ENCODE results near the gene NPY5R. TPM values are rescaled to one million over a fixed set of nuclear protein-coding genes. Genes with fewer than 3 reads are reported as not detected.

Gene NPY5R
- total RNA-seq, 1 experiment from 2014 or later: not detected

- Histone ChIP-seq H3K27me3 (ENCODE audit: insufficient read depth, low read length) (no peaks in the 10 kb centered on the region), H2AFZ (ENCODE audit: low read depth, low read length, poor library complexity, severe bottlenecking) (no peak overlapping the region), H3K4me2 (ENCODE audit: low read length) (peak overlapping the region; percentile 67; the same call in 1 of the 2 replicates), H4K20me1 (ENCODE audit: insufficient read depth) (no peaks in the 10 kb centered on the region), H3K9me2 (ENCODE audit: insufficient read depth) (no peaks in the 10 kb centered on the region), H3K36me3 (ENCODE audit: control insufficient read depth in 1 of 2, insufficient read depth in 2 of 2, low read length in 2 of 2) (no peaks in the 10 kb centered on the region), H3K9me3 (ENCODE audit: control insufficient read depth in 1 of 2, insufficient read depth in 1 of 2, low read depth in 1 of 2, low read length in 2 of 2) (no peaks in the 10 kb centered on the region), H3K4me1 (ENCODE audit: control insufficient read depth in 1 of 2, insufficient read depth in 2 of 2, low read length in 2 of 2) (no peaks in the 10 kb centered on the region; a peak in 1 of 4 replicates), H3K27ac (ENCODE audit: low read depth, low read length) (no peak overlapping the region), H3K79me2 (ENCODE audit: insufficient read depth, low read length) (no peaks in the 10 kb centered on the region), H3K9ac (ENCODE audit: low read length) (no peak overlapping the region), H3K4me3 (replicated peaks in 1 of 2; ENCODE audit: low read depth in 1 of 2, low read length in 2 of 2) (no peak overlapping the region)
- intact Hi-C loops (cut with micrococcal nuclease): loop anchor here (1.0 to 5.0 kb wide), 2 partner anchors 284 to 835 kb away; no protein-coding TSS in a partner anchor
- POLR2A ChIA-PET: no interaction called here
- TF ChIP-seq SIN3A (IDR thresholded peaks at IDR 0.05; ENCODE audit: low read depth) (no peak), MAX (IDR thresholded peaks at IDR 0.05) (no peak), EZH2phosphoT487 (IDR thresholded peaks at IDR 0.05; ENCODE audit: borderline replicate concordance) (no peak), POLR2A (IDR thresholded peaks at IDR 0.05; ENCODE audit: borderline replicate concordance, extremely low read depth, insufficient read depth, insufficient read length) (no peak), ATF3 (IDR thresholded peaks at IDR 0.05) (no peak), YY1 (IDR thresholded peaks at IDR 0.05; ENCODE audit: extremely low read depth, insufficient replicate concordance, low read depth, low read length) (no peak), JUND (IDR thresholded peaks at IDR 0.05) (no peak), RAD21 (IDR thresholded peaks at IDR 0.05; ENCODE audit: low read depth) (no peak), EZH2 (IDR thresholded peaks at IDR 0.05) (no peak), REST (IDR thresholded peaks at IDR 0.05; ENCODE audit: low read depth) (no peak), POLR2AphosphoS5 (IDR thresholded peaks at IDR 0.05; ENCODE audit: low read depth, low read length) (no peak), ZFX (IDR thresholded peaks at IDR 0.05) (no peak), EGR1 (IDR thresholded peaks at IDR 0.05; ENCODE audit: low read depth) (no peak), SRF (IDR thresholded peaks at IDR 0.05; ENCODE audit: low read depth) (no peak), ELF1 (IDR thresholded peaks at IDR 0.05; ENCODE audit: borderline replicate concordance, low read depth) (no peak)
- ATAC-seq (no peak), DNase-seq (ENCODE audit: low read depth, low spot score) (no peak)
- RAD21 ChIA-PET (ENCODE audit: low non-redundant PET in 1 of 2, low total read pairs in 2 of 2, uncharacterized antibody in 2 of 2, unreplicated experiment in 2 of 2): no interaction called here
- BruUV-seq (replicated peaks): no TSS peak
- CTCF ChIA-PET: no interaction called here
These were observed 11.9 kb upstream of the NPY5R start for GRCh38 chr4:163331629-163332376.

All from HCT116 (cell line).